Stimulated activated naive CD8-positive, alpha-beta T cell treated with anti-CD3 and anti-CD28 coated beads, Interleukin-15, Interleukin-2, amounts not matched to agents 100 ng/mL and 50 ng/mL, for 24 hours (primary cell): ENCODE results near the gene ZBED4.

Source experiments
- H3K27ac Mint-ChIP-seq: one replicate; pipeline ENCODE4 v1.8.0; 2021; ENCODE audit warnings: mild to moderate bottlenecking, mixed read lengths
- H3K27me3 Mint-ChIP-seq: one replicate; pipeline ENCODE4 v1.8.0; 2021; ENCODE audit warnings: mixed read lengths
- H3K36me3 Mint-ChIP-seq: one replicate; pipeline ENCODE4 v1.8.0; 2021; ENCODE audit warnings: low read depth, mixed read lengths
- H3K4me1 Mint-ChIP-seq: one replicate; pipeline ENCODE4 v1.8.0; 2021; ENCODE audit warnings: low read depth, mixed read lengths
- H3K4me3 Mint-ChIP-seq: one replicate; pipeline ENCODE4 v1.8.0; 2021; ENCODE audit warnings: mild to moderate bottlenecking, mixed read lengths
- H3K9me3 Mint-ChIP-seq: one replicate; pipeline ENCODE4 v1.8.0; 2021; ENCODE audit warnings: mixed read lengths

The ZBED4 gene

DNA sequence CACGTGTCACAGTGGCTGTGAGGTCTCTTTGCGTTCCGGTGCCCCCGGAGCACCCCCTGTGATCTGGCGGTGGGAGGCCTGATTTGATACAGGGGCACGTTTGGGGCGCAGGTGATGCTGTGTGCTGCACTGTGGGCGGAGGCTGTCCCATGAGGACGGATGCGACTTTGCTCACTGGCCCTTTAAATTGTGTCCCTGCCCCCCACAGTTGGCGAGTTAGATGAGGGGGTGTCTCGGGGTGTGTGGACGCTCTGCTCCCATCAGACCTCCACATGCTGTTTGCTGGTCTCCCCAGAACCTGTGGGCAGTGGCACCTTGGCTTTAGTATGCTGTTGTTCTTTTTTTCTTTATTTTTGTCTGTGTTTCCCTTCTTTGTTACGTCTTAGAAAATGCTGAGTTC, 5.2 kb downstream of the ZBED4 start:
- no peak overlapping the region for H3K27ac Mint-ChIP-seq
- H3K4me1 Mint-ChIP-seq, result peaks cover 57% of the 10 kb centered on the region
- H3K36me3 Mint-ChIP-seq, result peaks cover 16% of the 10 kb centered on the region
- H3K9me3 Mint-ChIP-seq, result no peaks in the 10 kb centered on the region
- no peak overlapping the region for H3K4me3 Mint-ChIP-seq
- H3K27me3 Mint-ChIP-seq, result no peaks in the 10 kb centered on the region

DNA sequence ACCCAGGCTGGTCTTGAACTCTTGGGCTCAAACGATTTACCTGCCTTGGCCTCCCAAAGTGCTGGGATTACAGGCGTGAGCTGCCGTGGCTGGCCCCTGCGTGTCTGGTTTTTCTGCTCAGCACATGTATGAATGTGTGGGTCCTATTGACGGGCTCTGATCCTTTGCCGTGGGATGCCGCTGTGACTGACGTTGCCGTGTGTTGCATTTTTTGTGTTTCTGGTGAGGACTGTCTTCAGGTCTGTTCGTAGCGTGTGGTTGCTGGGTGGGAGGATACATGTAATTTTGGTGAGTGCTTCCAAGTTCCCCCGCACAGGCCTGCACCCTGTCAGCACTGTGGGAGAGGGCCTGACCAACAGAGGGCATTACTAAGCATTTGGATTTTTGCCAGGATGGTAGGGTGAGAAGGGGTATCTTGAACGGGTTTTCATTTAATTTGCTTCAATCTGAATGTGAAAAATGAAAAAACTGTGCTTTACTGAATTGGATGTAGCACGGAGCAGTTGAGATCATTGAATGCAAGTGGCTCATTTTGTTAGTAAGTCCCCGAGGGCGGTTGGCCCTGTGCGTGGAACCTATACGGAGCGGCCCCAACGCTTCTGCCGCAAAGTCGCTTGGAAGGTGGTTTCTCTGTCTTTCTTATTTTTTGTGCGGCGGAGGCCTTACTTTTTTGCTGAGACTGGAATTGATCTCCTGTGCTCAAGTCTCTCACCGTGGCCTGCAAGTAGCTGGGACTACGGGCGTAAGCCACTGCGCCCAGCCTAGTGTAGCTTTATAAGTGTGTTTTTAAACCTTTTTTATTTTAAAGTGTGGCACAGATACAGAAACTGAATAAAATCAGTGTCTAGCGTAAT, 8.2 kb downstream of the ZBED4 start:
- H3K27ac Mint-ChIP-seq, result peak overlapping the region; percentile 53
- H3K4me3 Mint-ChIP-seq, result no peak overlapping the region
- H3K9me3 Mint-ChIP-seq, result peaks cover 5% of the 10 kb centered on the region
- H3K36me3 Mint-ChIP-seq, result peaks cover 28% of the 10 kb centered on the region
- no peaks in the 10 kb centered on the region for H3K27me3 Mint-ChIP-seq
- H3K4me1 Mint-ChIP-seq, result peaks cover 56% of the 10 kb centered on the region

DNA sequence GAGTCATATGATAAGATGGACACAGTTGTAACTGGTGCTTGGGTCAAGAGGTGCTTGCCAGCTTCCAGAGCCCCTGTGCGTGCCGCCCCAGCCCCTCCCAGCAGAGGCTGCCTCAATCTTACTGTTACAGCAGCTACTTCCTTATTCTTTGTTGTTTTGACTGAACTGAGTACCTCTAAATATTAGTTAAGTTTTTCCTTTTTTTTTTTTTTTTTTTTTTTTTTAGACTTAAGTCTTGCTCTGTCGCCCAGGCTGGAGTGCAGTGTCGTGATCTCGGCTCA, 8.8 kb downstream of the ZBED4 start:
- no peaks in the 10 kb centered on the region for H3K27me3 Mint-ChIP-seq
- H3K4me3 Mint-ChIP-seq, result no peak overlapping the region
- H3K36me3 Mint-ChIP-seq, result peaks cover 33% of the 10 kb centered on the region
- peaks cover 59% of the 10 kb centered on the region for H3K4me1 Mint-ChIP-seq
- H3K27ac Mint-ChIP-seq, result no peak overlapping the region
- H3K9me3 Mint-ChIP-seq, result peaks cover 5% of the 10 kb centered on the region

DNA sequence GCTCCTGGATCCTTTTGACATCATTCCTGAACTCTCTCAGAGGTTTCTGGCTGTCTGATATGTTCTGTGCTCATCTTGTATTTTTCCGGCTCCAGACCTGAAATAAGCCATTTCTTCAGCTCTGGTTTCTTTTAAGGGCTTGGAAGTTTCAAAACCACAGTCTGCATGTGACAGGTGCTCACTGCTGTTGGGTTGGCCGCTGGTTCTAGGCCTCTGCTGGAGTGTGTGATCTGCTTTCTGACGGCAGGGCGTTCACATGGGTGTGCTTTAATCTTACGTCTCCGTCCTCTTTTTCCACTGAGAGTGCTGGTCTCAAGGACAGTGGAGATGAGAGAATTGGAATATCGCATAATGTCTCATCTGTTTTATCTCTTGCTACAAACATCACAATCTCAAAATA, 10.3 kb downstream of the ZBED4 start:
- H3K4me1 Mint-ChIP-seq, result peaks cover 69% of the 10 kb centered on the region
- H3K9me3 Mint-ChIP-seq, result peaks cover 8% of the 10 kb centered on the region
- H3K27me3 Mint-ChIP-seq, result no peaks in the 10 kb centered on the region
- peaks cover 42% of the 10 kb centered on the region for H3K36me3 Mint-ChIP-seq
- H3K27ac Mint-ChIP-seq, result no peak overlapping the region
- no peak overlapping the region for H3K4me3 Mint-ChIP-seq

DNA sequence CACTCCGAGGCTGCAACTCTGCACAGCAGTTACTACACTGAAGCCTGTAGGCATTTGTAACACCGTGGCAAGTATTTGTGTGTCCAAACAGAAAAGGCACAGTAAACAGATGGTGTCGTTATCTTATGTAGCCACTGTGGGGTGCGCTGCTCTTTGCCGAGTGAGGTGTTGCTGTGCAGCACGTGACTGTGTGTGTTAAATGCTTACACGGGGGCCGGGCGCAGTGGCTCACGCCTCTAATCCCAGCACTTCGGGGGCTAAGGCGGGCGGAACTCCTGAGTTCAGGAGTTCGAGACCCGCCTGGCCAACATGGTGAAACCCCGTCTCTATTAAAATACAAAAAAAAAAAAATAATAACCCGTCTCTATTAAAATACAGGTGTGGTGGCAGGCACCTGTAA, 11.5 kb downstream of the ZBED4 start:
- peaks cover 19% of the 10 kb centered on the region for H3K9me3 Mint-ChIP-seq
- H3K27ac Mint-ChIP-seq, result no peak overlapping the region
- peaks cover 51% of the 10 kb centered on the region for H3K36me3 Mint-ChIP-seq
- H3K27me3 Mint-ChIP-seq, result no peaks in the 10 kb centered on the region
- peaks cover 76% of the 10 kb centered on the region for H3K4me1 Mint-ChIP-seq
- H3K4me3 Mint-ChIP-seq, result no peak overlapping the region

DNA sequence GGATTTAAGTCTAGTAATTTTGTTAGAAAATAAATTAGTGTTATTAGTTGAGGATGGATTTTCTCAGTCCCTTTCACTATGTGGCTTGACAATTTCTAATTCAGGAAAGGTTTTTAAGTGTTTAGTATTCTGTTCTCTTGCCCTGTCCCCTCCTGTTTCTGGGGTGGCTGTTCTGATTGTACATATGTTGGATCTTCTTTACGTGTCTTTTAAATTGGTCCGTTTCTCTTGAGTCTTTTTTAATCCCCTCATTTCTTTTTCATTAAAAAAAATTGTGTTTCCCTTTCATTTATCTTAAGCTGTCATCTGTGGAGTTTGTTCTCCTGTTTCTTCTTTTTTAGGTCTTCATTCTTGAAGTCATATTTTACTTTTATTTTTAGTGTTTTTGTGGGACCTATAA, 12.5 kb downstream of the ZBED4 start:
- Mint-ChIP-seq H3K4me1 (peaks cover 79% of the 10 kb centered on the region), H3K36me3 (peaks cover 57% of the 10 kb centered on the region), H3K4me3 (no peak overlapping the region), H3K27me3 (no peaks in the 10 kb centered on the region), H3K9me3 (peaks cover 19% of the 10 kb centered on the region), H3K27ac (no peak overlapping the region)

DNA sequence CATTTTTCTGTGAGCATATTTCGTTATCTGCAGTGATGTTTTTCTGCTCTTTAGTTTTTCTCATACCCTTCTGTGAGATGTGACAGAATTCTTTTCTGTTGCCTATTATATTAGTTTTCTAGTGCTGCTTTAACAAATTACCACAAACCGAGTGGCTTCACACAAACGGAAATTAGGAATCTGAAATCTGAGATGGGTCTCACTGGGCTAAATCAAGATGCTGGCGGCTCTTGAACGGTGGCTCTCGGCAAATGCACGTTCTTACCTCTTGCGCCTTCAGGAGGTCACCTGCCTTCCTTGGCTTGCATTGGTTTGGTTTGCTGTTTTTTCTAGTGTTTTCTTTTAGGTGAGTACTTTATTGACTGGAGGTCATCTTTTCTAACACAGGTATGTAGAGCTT, 13.0 kb downstream of the ZBED4 start:
- peaks cover 75% of the 10 kb centered on the region for H3K4me1 Mint-ChIP-seq
- no peak overlapping the region for H3K27ac Mint-ChIP-seq
- H3K9me3 Mint-ChIP-seq, result peaks cover 19% of the 10 kb centered on the region
- peaks cover 57% of the 10 kb centered on the region for H3K36me3 Mint-ChIP-seq
- peak overlapping the region; percentile 3 for H3K4me3 Mint-ChIP-seq
- H3K27me3 Mint-ChIP-seq, result no peaks in the 10 kb centered on the region

DNA sequence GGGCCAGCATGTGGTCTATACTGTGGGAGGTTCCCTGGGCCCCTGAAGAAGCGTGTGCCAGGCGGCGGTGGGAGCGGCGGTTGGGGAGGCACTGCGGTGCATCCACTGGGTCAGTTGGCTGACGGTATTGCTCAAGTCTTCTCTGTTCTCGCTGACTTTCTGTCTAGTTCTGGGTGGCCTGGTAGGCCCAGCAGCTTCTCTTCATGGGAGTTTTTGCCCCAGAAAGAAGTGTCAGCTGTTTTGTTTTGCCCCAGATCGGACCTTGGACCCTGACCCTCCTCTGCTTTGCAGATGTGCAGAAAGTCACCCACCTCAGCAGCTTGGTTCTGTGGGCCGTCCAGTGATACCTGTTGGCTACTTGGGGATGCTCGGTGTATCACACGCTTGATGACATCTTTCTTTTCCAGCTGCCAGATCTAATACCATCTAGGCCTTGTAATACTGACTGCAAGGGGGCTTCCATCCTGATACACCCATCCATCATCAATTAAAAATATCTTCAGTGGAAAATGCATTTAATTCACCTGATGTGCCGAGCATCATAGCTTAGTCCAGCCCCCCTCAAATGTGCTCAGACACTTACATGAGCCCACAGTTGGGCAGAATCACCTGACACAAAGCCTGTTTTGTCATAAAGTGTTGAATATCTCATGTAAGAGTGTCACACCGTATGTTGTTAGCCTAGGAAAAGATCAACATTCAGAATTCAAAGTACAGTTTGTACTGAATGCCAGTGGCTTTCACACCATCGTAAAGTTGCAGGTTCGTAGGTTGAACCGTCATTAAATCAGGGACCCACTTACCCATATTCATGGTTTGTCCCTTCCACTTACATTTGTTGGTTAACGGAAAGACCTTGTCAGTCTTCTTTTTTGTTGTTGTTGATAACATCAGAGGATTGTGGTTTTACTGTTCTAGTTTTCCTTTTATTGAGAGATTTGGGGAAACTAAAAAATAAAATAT, 13.9 kb downstream of the ZBED4 start:
- Mint-ChIP-seq H3K9me3 (peaks cover 19% of the 10 kb centered on the region), H3K4me1 (peaks cover 73% of the 10 kb centered on the region), H3K36me3 (peaks cover 57% of the 10 kb centered on the region), H3K27me3 (no peaks in the 10 kb centered on the region), H3K27ac (peak overlapping the region; percentile 61), H3K4me3 (no peak overlapping the region)

DNA sequence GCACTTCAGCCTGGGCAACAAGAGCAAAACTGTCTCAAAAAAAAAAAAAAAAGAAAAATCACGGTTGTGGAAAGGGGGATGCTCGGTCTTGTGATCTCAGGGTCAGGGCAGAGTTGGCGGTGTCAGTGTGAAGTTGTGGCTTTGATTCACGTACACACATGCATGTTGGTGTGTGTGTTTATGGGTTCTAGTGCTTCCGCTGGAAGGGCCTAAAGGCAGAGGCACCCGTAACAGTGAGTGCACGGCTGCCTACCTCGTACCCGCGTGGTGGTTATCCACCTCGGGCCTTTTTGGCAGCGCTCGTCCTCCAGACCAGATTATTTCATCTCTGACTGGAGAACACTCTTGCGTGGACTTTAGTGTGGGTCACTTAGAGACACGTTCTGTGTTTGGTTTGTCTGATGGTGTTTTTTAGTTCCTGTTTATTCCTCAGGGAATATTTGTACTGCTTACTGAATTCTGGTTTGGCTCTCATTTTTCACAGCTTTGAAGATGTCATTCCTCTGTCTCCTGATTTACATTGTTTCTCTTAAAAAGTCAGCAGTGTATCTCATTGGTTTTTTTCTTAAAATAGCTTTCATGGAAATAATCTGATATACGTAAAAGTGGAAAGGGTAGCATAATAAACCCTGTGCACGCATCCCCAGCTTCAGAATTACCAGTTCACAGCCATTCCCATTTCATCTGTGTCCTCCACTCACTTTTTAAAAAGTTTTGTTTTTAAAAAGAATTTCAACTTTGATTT, 15.6 kb downstream of the ZBED4 start:
- Mint-ChIP-seq H3K9me3 (peaks cover 19% of the 10 kb centered on the region), H3K4me3 (no peak overlapping the region), H3K27me3 (no peaks in the 10 kb centered on the region), H3K4me1 (peaks cover 67% of the 10 kb centered on the region), H3K36me3 (peaks cover 65% of the 10 kb centered on the region), H3K27ac (peak overlapping the region; percentile 40)

DNA sequence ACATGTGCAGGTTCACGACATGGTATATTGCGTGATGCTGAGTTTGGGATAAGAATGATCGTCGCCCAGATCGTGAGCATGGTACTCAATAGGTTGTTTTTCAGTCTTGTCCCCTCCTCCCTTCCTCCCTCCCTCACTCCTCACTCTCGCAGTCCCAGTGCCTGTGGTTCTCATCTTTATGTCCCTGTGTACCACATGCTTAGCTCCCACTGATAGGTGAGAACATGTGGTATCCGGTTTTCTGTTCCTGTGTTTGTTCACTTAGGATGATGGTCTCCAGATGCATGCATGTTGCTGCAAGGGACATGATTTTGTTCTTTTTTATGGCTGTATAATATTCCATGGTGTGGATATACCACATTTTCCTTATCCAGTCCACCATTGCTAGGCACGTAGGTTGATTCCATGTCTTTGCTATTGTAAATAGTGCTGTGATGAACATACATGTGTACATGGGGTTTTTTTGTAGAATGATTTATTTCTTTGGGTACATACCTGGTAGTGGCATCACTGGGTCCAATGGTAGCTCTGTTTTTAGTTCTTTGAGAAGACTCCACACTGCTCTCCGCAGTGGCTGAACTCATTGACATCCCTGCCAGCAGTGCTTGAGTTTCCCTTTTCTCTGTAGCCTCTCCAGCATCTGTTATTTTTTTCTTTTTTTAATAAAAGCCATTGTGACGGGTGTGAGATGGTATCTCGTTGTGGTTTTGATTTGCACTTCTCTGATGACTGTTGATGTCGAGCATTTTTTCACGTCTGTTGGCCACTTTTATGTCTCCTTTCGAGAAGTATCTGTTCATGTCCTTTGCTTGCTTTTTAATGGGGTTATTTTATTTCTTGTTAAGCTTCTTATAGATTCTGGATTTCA, 16.4 kb downstream of the ZBED4 start:
- peak overlapping the region; percentile 33 for H3K4me3 Mint-ChIP-seq

DNA sequence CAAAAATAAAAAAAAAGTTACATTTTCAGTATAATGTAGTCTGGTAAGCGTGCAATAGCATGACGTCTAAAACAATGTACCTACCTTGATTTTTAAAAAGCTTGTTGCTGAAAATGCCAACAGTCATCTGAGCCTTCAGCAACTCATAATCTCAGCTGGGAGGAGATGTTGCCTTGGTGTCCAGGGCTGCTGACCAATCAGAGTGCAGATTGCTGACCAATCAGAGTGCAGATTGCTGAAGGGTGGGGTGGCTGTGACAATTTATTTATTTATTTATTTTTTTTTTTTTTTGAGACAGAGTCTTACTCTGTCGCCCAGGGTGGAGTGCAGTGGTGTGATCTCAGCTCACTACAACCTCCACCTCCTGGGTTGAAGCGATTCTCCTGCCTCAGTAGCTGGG, 17.8 kb downstream of the ZBED4 start:
- peaks cover 56% of the 10 kb centered on the region for H3K4me1 Mint-ChIP-seq
- peaks cover 14% of the 10 kb centered on the region for H3K9me3 Mint-ChIP-seq
- peaks cover 67% of the 10 kb centered on the region for H3K36me3 Mint-ChIP-seq
- H3K27ac Mint-ChIP-seq, result no peak overlapping the region
- no peaks in the 10 kb centered on the region for H3K27me3 Mint-ChIP-seq
- H3K4me3 Mint-ChIP-seq, result no peak overlapping the region

More for the DNA sequence above, 16.4 kb downstream of the ZBED4 start:
- H3K27ac Mint-ChIP-seq, result peak overlapping the region; percentile 16
- peaks cover 68% of the 10 kb centered on the region for H3K36me3 Mint-ChIP-seq
- no peaks in the 10 kb centered on the region for H3K27me3 Mint-ChIP-seq
- peaks cover 66% of the 10 kb centered on the region for H3K4me1 Mint-ChIP-seq
- H3K9me3 Mint-ChIP-seq, result peaks cover 19% of the 10 kb centered on the region

DNA sequence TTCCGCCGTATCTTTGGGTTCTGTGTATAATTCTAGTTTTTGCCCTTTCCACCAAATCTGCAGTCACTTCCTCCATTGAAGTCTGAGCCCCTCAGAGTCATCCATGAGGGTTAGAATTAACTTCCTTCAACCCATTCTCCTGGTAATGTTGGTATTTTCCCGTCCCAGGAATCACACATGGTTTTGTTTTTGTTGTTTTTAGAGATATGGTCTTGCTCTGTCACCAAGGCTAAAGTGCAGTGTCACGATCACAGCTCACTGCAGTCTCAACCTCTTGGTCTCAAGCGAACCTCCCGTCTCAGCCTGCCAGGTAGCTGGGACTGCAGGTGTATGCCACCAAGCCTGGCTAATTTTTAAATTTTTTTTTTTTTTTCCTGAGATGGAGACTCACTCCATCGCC, 18.7 kb downstream of the ZBED4 start:
- no peaks in the 10 kb centered on the region for H3K27me3 Mint-ChIP-seq
- no peak overlapping the region for H3K27ac Mint-ChIP-seq
- peaks cover 14% of the 10 kb centered on the region for H3K9me3 Mint-ChIP-seq
- peaks cover 63% of the 10 kb centered on the region for H3K36me3 Mint-ChIP-seq
- H3K4me3 Mint-ChIP-seq, result no peak overlapping the region
- peaks cover 47% of the 10 kb centered on the region for H3K4me1 Mint-ChIP-seq

DNA sequence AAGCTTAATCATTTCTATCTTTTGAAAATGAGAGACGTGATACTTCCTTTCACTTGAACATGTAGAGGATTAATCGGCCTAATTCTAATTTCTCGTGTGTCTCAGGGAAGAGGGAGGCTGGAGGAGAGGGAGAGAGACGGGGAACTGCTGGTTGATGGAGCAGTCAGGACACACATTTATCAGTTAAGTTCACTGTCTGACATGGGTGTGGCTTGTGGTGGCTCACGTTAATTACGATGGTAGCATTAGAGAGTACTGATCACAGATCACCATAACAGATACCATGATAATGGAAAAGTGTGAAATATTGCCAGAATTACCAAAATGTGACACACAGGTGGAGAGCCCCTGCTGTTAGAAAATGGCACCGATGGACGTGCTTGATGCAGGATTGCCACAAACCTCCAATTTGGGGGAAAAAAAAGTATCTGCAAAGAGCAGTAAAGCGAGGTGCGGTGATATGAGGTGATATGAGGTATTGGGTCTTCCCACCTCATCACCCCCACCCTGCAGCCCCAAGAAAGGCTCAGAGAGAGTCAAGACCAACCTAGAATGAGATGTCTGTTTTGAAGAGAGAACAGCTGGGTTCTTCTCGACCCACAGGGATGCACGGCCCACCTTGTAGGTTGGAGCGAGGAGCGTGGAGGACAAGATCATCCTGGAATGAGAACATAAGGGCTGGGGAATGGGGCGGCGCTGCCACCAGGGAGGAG, 19.7 kb downstream of the ZBED4 start:
- Mint-ChIP-seq H3K4me1 (peaks cover 40% of the 10 kb centered on the region), H3K9me3 (peaks cover 14% of the 10 kb centered on the region), H3K4me3 (no peak overlapping the region), H3K27me3 (no peaks in the 10 kb centered on the region), H3K36me3 (peaks cover 62% of the 10 kb centered on the region), H3K27ac (peak overlapping the region; percentile 17)
